IMR-90 (cell line): Measurements from ENCODE around the gene RHBDF1. TPM values are rescaled to one million over a fixed set of nuclear protein-coding genes. Genes with fewer than 3 reads are reported as not detected.

ENCODE experiments used
- ATAC-seq: fragments of 200-7000 bp; cut with Tn5 transposase; 2 replicates; pipeline ENCODE4 v1.9.1; 2020; ENCODE audit warnings: low read depth, mild to moderate bottlenecking, moderate library complexity
- BruUV-seq: library from RNA; stranded (reverse); fragments of 400-500 nt; replicated peaks from 2 replicates; lab custom pipeline; 2021; lab: Mats Ljungman, UMichigan
- CTCF ChIA-PET: fragments of 300-600 bp; formaldehyde crosslinking; extraction: SDS; loops from one replicate; lab custom pipeline; 2021; ENCODE audit warnings: antibody characterized with exemption; lab: Yijun Ruan, JAX
- POLR2A ChIA-PET: fragments of 300-600 bp; sonication (Branson Sonifier 250); formaldehyde crosslinking; loops from one replicate; lab custom pipeline; 2022; ENCODE audit warnings: antibody characterized with exemption; ENCODE audit not compliant: unreplicated experiment; lab: Charles Lee
- DNase-seq: peaks from one replicate; pipeline ENCODE4 v3.0.0; 2013
- H2AFZ ChIP-seq: replicated peaks from 2 replicates; pipeline ENCODE3; 2013; ENCODE audit warnings: low read length, mild to moderate bottlenecking; ENCODE audit not compliant: poor library complexity
- H2AK5ac ChIP-seq: 2 replicates; pipeline ENCODE4 v1.6.1; 2013; ENCODE audit warnings: low read depth, low read length, inconsistent platforms
- H2AK9ac ChIP-seq: replicated peaks from 2 replicates; pipeline ENCODE3; 2013; ENCODE audit warnings: mild to moderate bottlenecking, low read depth, low read length, moderate library complexity; ENCODE audit not compliant: poor library complexity
- H2BK120ac ChIP-seq: 2 replicates; pipeline ENCODE4 v1.6.1; 2013; ENCODE audit warnings: low read depth, low read length, inconsistent platforms
- H2BK15ac ChIP-seq: 3 replicates; pipeline ENCODE4 v1.6.1; 2013; ENCODE audit warnings: low read depth, low read length, inconsistent platforms
- H2BK20ac ChIP-seq: 2 replicates; pipeline ENCODE4 v1.6.1; 2013; ENCODE audit warnings: low read depth, mild to moderate bottlenecking, inconsistent platforms, low read length, moderate library complexity
- H2BK5ac ChIP-seq: 2 replicates; pipeline ENCODE4 v1.6.1; 2013; ENCODE audit warnings: mild to moderate bottlenecking, low read depth, low read length, inconsistent platforms; ENCODE audit not compliant: poor library complexity, severe bottlenecking
- H3K14ac ChIP-seq: replicated peaks from 2 replicates; pipeline ENCODE4 v1.6.1; 2013; ENCODE audit warnings: low read depth, low read length, inconsistent platforms
- H3K18ac ChIP-seq: 2 replicates; pipeline ENCODE4 v1.6.1; 2013; ENCODE audit warnings: low read depth, low read length, control low read depth
- H3K23ac ChIP-seq: 2 replicates; pipeline ENCODE4 v1.6.1; 2013; ENCODE audit warnings: low read depth, low read length, inconsistent platforms
- H3K27ac ChIP-seq: 2 replicates; pipeline ENCODE4 v1.5.1; 2013; ENCODE audit warnings: mild to moderate bottlenecking, control low read depth, low read length; ENCODE audit not compliant: insufficient read depth
- H3K27me3 ChIP-seq: 2 replicates; pipeline ENCODE4 v1.6.1; 2013; ENCODE audit warnings: low read length; ENCODE audit not compliant: control insufficient read depth, insufficient read depth
- H3K36me3 ChIP-seq: 2 replicates; pipeline ENCODE4 v1.6.1; 2013; ENCODE audit warnings: low read length, mixed read lengths; ENCODE audit not compliant: control insufficient read depth, insufficient read depth
- H3K4ac ChIP-seq: 2 replicates; pipeline ENCODE4 v1.6.1; 2013; ENCODE audit warnings: low read depth, low read length, inconsistent platforms
- H3K4me1 ChIP-seq: 2 replicates; pipeline ENCODE4 v1.6.1; 2013; ENCODE audit warnings: low read length, mixed read lengths; ENCODE audit not compliant: control insufficient read depth, insufficient read depth
- H3K4me2 ChIP-seq: 2 replicates; pipeline ENCODE4 v1.6.1; 2013; ENCODE audit warnings: low read depth, mild to moderate bottlenecking, control low read depth, low read length, moderate library complexity
- H3K4me3 ChIP-seq: 2 replicates; pipeline ENCODE4 v1.5.1; 2013; ENCODE audit warnings: low read depth, mild to moderate bottlenecking, control low read depth, low read length, moderate library complexity; ENCODE audit not compliant: insufficient read depth
- H3K56ac ChIP-seq: 2 replicates; pipeline ENCODE4 v1.6.1; 2013; ENCODE audit warnings: low read length, inconsistent platforms; ENCODE audit not compliant: insufficient read depth; ENCODE audit errors: extremely low read depth
- H3K79me1 ChIP-seq, 2 experiments: 2 replicates each; pipeline ENCODE4 v1.6.1; 2013; ENCODE audit warnings: low read length in 2 of 2, inconsistent platforms in 1 of 2, low read depth in 1 of 2
- H3K9ac ChIP-seq: 2 replicates; pipeline ENCODE4 v1.6.1; 2013; ENCODE audit warnings: low read depth, low read length, control low read depth
- H3K9me1 ChIP-seq: 2 replicates; pipeline ENCODE4 v1.6.1; 2013; ENCODE audit warnings: low read length, inconsistent platforms; ENCODE audit not compliant: insufficient read depth
- H3K9me3 ChIP-seq: 2 replicates; pipeline ENCODE4 v1.6.1; 2013; ENCODE audit warnings: low read length; ENCODE audit not compliant: control insufficient read depth, insufficient read depth
- H4K20me1 ChIP-seq: 2 replicates; pipeline ENCODE4 v1.6.1; 2013; ENCODE audit warnings: low read length, inconsistent platforms; ENCODE audit not compliant: insufficient read depth
- H4K5ac ChIP-seq: 2 replicates; pipeline ENCODE4 v1.6.1; 2013; ENCODE audit warnings: mild to moderate bottlenecking, low read depth, low read length, control low read depth
- H4K8ac ChIP-seq, 2 experiments: 2 replicates each; pipeline ENCODE4 v1.6.1; 2013; ENCODE audit warnings: low read depth in 2 of 2, low read length in 2 of 2, control low read depth in 1 of 2, inconsistent platforms in 1 of 2
- H4K91ac ChIP-seq: 2 replicates; pipeline ENCODE4 v1.6.1; 2013; ENCODE audit warnings: low read depth, low read length, inconsistent platforms; ENCODE audit not compliant: insufficient read depth
- BHLHE40 ChIP-seq: fragments of 150-350 bp; IDR thresholded peaks from 2 replicates; pipeline ENCODE4 v1.6.1; 2016; ENCODE audit warnings: mild to moderate bottlenecking, low read depth, low read length
- CEBPB ChIP-seq: IDR thresholded peaks from 2 replicates; pipeline ENCODE4 v1.6.1; 2012; ENCODE audit warnings: low read depth, low read length, improper control_type of control experiment
- CHD1 ChIP-seq: IDR thresholded peaks from 2 replicates; pipeline ENCODE4 v1.6.1; 2012; ENCODE audit warnings: low read depth, low read length, improper control_type of control experiment
- FOS ChIP-seq: fragments of 150-350 bp; IDR thresholded peaks from 2 replicates; pipeline ENCODE4 v1.6.1; 2016; ENCODE audit warnings: low read depth, low read length
- MAFK ChIP-seq: IDR thresholded peaks from 2 replicates; pipeline ENCODE4 v1.6.1; 2012; ENCODE audit warnings: low read depth, low read length, improper control_type of control experiment
- MAZ ChIP-seq: IDR thresholded peaks from 2 replicates; pipeline ENCODE4 v1.6.1; 2012; ENCODE audit warnings: low read depth, mild to moderate bottlenecking, low read length, improper control_type of control experiment, moderate library complexity, borderline replicate concordance
- MXI1 ChIP-seq: IDR thresholded peaks from 2 replicates; pipeline ENCODE4 v1.6.1; 2012; ENCODE audit warnings: low read depth, mild to moderate bottlenecking, low read length, moderate library complexity, borderline replicate concordance
- NFE2L2 ChIP-seq: fragments of 150-350 bp; IDR thresholded peaks from 2 replicates; pipeline ENCODE4 v1.6.1; 2016; ENCODE audit warnings: low read depth, mild to moderate bottlenecking, low read length
- POLR2A ChIP-seq: IDR thresholded peaks from 2 replicates; pipeline ENCODE4 v1.6.1; 2012; ENCODE audit warnings: mild to moderate bottlenecking, low read depth, low read length
- RAD21 ChIP-seq: IDR thresholded peaks from 2 replicates; pipeline ENCODE4 v1.6.1; 2012; ENCODE audit warnings: low read length, improper control_type of control experiment
- RCOR1 ChIP-seq: IDR thresholded peaks from 2 replicates; pipeline ENCODE4 v1.6.1; 2012; ENCODE audit warnings: mild to moderate bottlenecking, low read length, improper control_type of control experiment; ENCODE audit not compliant: insufficient replicate concordance
- RFX5 ChIP-seq: IDR thresholded peaks from 2 replicates; pipeline ENCODE4 v1.8.0; 2012; ENCODE audit warnings: low read depth, mild to moderate bottlenecking, low read length, moderate library complexity
- SMC3 ChIP-seq: fragments of 150-350 bp; IDR thresholded peaks from 2 replicates; pipeline ENCODE4 v1.6.1; 2016; ENCODE audit warnings: low read depth, mild to moderate bottlenecking, antibody characterized with exemption, low read length, moderate library complexity
- WGBS, 2 experiments: methylation state at CpG; one replicate each; pipeline versions ENCODE4 v1.1.5 to v1.1.7; 2013; ENCODE audit warnings: missing lambda C conversion rate in 2 of 2; ENCODE audit not compliant: insufficient read length in 1 of 2; ENCODE audit errors: extremely low coverage in 2 of 2; 5-methylcytosine and 5-hydroxymethylcytosine counted together
- dilution Hi-C: fragments of 300-500 bp; cut with HindIII; formaldehyde crosslinking; loops from one replicate; pipeline ENCODE4 v1.14.3; 2018; ENCODE audit warnings: low sequenced_read_pairs; ENCODE audit not compliant: unreplicated experiment
- in situ Hi-C: fragments of 300-500 bp; cut with MboI; formaldehyde crosslinking; loops from 3 replicates; pipeline ENCODE4 v1.14.3; 2019; ENCODE audit warnings: low sequenced_read_pairs, inconsistent platforms, mixed read lengths
- intact Hi-C: fragments of 100-400 bp; cut with micrococcal nuclease; formaldehyde crosslinking; loops from 2 replicates; pipeline ENCODE4 v1.10.0; 2022
- polyA plus RNA-seq, 3 experiments: library from polyadenylated mRNA; depleted of rRNA; stranded (reverse); fragments of >200 nt; gene quantifications; 2 replicates each; pipeline ENCODE4 v1.2.3, GENCODE V29; 2012; ENCODE audit warnings: low replicate concordance in 1 of 3
- total RNA-seq: library from RNA; depleted of rRNA; stranded (reverse); fragments of >200 nt; gene quantifications from 2 replicates; pipeline ENCODE4 v1.2.3, GENCODE V29; 2012
- TF ChIP-seq, protein P1 (sequence below): fragments of 150-350 bp; IDR thresholded peaks from 2 replicates; pipeline ENCODE4 v1.6.1; 2017; ENCODE audit warnings: mild to moderate bottlenecking, antibody characterized with exemption, low read length, low read depth
- TF ChIP-seq, protein P2 (sequence below): conservative IDR thresholded peaks from 2 replicates; pipeline ENCODE4 v1.5.1; 2012; ENCODE audit warnings: mild to moderate bottlenecking, low read depth, low read length, improper control_type of control experiment
- TF ChIP-seq, protein P3 (sequence below): fragments of 150-350 bp; IDR thresholded peaks from 2 replicates; pipeline ENCODE4 v1.6.1; 2016; ENCODE audit warnings: low read depth, mild to moderate bottlenecking, low read length, moderate library complexity, borderline replicate concordance

RHBDF1 gene
- total and polyA plus RNA-seq, 2 of the 4 experiments (the other 2 are of a cell fraction): 13.8 to 86.6 TPM

DNA sequence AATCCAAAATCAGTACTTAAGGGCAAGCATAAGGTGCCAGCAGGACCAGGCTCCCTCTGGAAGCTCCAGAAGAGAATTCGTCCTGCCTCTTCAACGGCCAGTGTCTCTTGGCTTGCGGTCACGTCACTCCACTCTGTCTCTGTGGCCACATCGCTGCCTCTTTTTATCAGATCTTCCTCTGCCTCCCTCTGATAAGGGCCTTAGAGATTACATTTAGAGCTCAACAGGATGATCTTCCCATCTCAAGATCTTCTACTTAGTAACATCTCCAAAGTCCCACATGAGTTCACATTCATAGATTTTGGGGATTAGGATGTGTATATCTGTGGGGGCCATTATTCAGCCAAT lies 22.5 kb upstream of the RHBDF1 start:
- H2AK5ac ChIP-seq: no peak overlapping the region
- H2AFZ ChIP-seq: no peak overlapping the region
- no peak overlapping the region for H4K5ac ChIP-seq
- H3K18ac ChIP-seq: no peak overlapping the region
- no peak overlapping the region for H2BK120ac ChIP-seq
- H2AK9ac ChIP-seq: no peak overlapping the region
- H4K20me1 ChIP-seq: peaks cover 24% of the 10 kb centered on the region
- no peak overlapping the region for H3K14ac ChIP-seq
- no peak overlapping the region for H3K56ac ChIP-seq
- ATAC-seq (no peak), DNase-seq (no peak)
- no peak overlapping the region for H4K91ac ChIP-seq
- H3K4me1 ChIP-seq: peaks cover 3% of the 10 kb centered on the region
- in situ Hi-C loops (no loop called here), intact Hi-C loops (no loop called here), dilution Hi-C loops (no loop called here)
- no peak overlapping the region for H3K4ac ChIP-seq
- no peak overlapping the region for H3K4me3 ChIP-seq
- BruUV-seq: no TSS peak
- no peak overlapping the region for H3K27ac ChIP-seq
- 96% methylated on average over 4 of the region's 5 CpGs; no CpG with 5 or more reads in 1 of the 2 experiments for WGBS, 2 experiments
- TF ChIP-seq POLR2A (no peak), CEBPB (no peak), SMC3 (no peak), FOS (no peak), BHLHE40 (no peak), CHD1 (no peak), RCOR1 (no peak), MXI1 (no peak), MAZ (no peak), NFE2L2 (no peak), MAFK (no peak), RFX5 (no peak), RAD21 (no peak)
- TF ChIP-seq, protein P1, sequence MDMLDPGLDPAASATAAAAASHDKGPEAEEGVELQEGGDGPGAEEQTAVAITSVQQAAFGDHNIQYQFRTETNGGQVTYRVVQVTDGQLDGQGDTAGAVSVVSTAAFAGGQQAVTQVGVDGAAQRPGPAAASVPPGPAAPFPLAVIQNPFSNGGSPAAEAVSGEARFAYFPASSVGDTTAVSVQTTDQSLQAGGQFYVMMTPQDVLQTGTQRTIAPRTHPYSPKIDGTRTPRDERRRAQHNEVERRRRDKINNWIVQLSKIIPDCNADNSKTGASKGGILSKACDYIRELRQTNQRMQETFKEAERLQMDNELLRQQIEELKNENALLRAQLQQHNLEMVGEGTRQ: no peak
- TF ChIP-seq, protein P2, sequence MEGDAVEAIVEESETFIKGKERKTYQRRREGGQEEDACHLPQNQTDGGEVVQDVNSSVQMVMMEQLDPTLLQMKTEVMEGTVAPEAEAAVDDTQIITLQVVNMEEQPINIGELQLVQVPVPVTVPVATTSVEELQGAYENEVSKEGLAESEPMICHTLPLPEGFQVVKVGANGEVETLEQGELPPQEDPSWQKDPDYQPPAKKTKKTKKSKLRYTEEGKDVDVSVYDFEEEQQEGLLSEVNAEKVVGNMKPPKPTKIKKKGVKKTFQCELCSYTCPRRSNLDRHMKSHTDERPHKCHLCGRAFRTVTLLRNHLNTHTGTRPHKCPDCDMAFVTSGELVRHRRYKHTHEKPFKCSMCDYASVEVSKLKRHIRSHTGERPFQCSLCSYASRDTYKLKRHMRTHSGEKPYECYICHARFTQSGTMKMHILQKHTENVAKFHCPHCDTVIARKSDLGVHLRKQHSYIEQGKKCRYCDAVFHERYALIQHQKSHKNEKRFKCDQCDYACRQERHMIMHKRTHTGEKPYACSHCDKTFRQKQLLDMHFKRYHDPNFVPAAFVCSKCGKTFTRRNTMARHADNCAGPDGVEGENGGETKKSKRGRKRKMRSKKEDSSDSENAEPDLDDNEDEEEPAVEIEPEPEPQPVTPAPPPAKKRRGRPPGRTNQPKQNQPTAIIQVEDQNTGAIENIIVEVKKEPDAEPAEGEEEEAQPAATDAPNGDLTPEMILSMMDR: no peak
- TF ChIP-seq, protein P3, sequence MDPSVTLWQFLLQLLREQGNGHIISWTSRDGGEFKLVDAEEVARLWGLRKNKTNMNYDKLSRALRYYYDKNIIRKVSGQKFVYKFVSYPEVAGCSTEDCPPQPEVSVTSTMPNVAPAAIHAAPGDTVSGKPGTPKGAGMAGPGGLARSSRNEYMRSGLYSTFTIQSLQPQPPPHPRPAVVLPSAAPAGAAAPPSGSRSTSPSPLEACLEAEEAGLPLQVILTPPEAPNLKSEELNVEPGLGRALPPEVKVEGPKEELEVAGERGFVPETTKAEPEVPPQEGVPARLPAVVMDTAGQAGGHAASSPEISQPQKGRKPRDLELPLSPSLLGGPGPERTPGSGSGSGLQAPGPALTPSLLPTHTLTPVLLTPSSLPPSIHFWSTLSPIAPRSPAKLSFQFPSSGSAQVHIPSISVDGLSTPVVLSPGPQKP: no peak
- no peak overlapping the region for H2BK5ac ChIP-seq
- peaks cover 44% of the 10 kb centered on the region for H3K36me3 ChIP-seq
- H3K27me3 ChIP-seq: no peaks in the 10 kb centered on the region
- H3K23ac ChIP-seq: no peak overlapping the region
- H2BK20ac ChIP-seq: no peak overlapping the region
- no peak overlapping the region for H3K4me2 ChIP-seq
- no peak overlapping the region for H2BK15ac ChIP-seq
- no peaks in the 10 kb centered on the region for H3K9me3 ChIP-seq
- H3K79me1 ChIP-seq: peaks cover 5 to 49% of the 10 kb centered on the region in 2 experiments; a peak in 3 of 4 replicates
- no peaks in the 10 kb centered on the region for H3K9me1 ChIP-seq
- POLR2A ChIA-PET: no interaction called here
- CTCF ChIA-PET: interaction anchor here (0.7 to 2.1 kb wide), 2 partner anchors 29 to 32 kb away, joined by 3 to 16 read pairs; no protein-coding TSS in a partner anchor
- H4K8ac ChIP-seq: no peak overlapping the region
- no peak overlapping the region for H3K9ac ChIP-seq
